K562 treated with DMSO at 1 percent for 12 hours (cell line): ENCODE data around the gene TOX2. TPM values are rescaled to one million over a fixed set of nuclear protein-coding genes. Genes with fewer than 3 reads are reported as not detected.

Experiments
- total RNA-seq: library from RNA; unstranded; fragments of 300-600 nt; gene quantifications from 2 replicates; pipeline ENCODE4 v1.2.3, GENCODE V29; 2022; ENCODE audit not compliant: insufficient read depth

Gene TOX2
- total RNA-seq: 0.85 TPM in 1 of 2 replicates, not detected in the other

GRCh38 chr20:43914311-43915210 is at the start of gene TOX2:
Gene TOX2, plus strand, starts transcription at chr20:43914852. Its CDS starts 40 bp downstream, at chr20:43914892.

Other genes with a start within 250 kb of the TOX2 start
- gene MYBL2, start 247.7 kb upstream of the TOX2 start, total RNA-seq: 107 and 146 TPM in 2 replicates
- gene GTSF1L, start 187.8 kb upstream of the TOX2 start, total RNA-seq: not detected in 2 replicates